Right cardiac atrium (tissue), 5 donors: ENCODE data around the gene TTC3. TPM values are rescaled to one million over a fixed set of nuclear protein-coding genes. Genes with fewer than 3 reads are reported as not detected.
"Not testable (repeated sequence)": the region's sequence is repeated elsewhere in the genome, so short reads cannot be mapped to it uniquely, and the experiment has no call there.

Experiments used
- ATAC-seq, 2 donors: fragments of 200-7000 bp; cut with Tn5 transposase; one replicate each; pipeline versions ENCODE4 v1.8.0 to v1.9.1; 2020; ENCODE audit warnings: moderate library complexity in 2 of 2, mild to moderate bottlenecking in 1 of 2
- DNase-seq, 3 donors: peaks; one replicate each; pipeline ENCODE4 v3.0.0-alpha.2; 2020
- H3K27ac ChIP-seq: one replicate; pipeline ENCODE4 v1.5.1; 2013; ENCODE audit warnings: mild to moderate bottlenecking, low read length, control low read depth, moderate library complexity
- H3K27me3 ChIP-seq: one replicate; pipeline ENCODE4 v1.6.1; 2013; ENCODE audit not compliant: control insufficient read depth, insufficient read depth
- H3K4me1 ChIP-seq: one replicate; pipeline ENCODE4 v1.6.1; 2013; ENCODE audit warnings: low read length; ENCODE audit not compliant: control insufficient read depth, insufficient read depth
- H3K4me3 ChIP-seq: one replicate; pipeline ENCODE4 v1.5.1; 2013; ENCODE audit warnings: low read length, control low read depth
- H3K9me3 ChIP-seq: one replicate; pipeline ENCODE4 v1.6.1; 2013; ENCODE audit warnings: low read length; ENCODE audit not compliant: control insufficient read depth
- WGBS: extraction: QIAGEN DNeasy Blood & Tissue Kit; methylation state at CpG from one replicate; pipeline ENCODE4 v1.1.7; 2013; 5-methylcytosine and 5-hydroxymethylcytosine counted together
- intact Hi-C, 4 donors: fragments of 100-400 bp; cut with DNase I; formaldehyde crosslinking; loops; one replicate each; pipeline versions ENCODE4 v1.11.0 to v1.14.0; 2022 to 2023
- long read RNA-seq, 4 donors: library from polyadenylated mRNA; unstranded; transcript quantifications; one replicate each; pipeline ENCODE4 v2.0.0, GENCODE V29; 2020 to 2021
- polyA plus RNA-seq: library from polyadenylated mRNA; stranded (reverse); fragments of 200-250 nt; gene quantifications from one replicate; pipeline ENCODE4 v1.2.3, GENCODE V29; 2013
- total RNA-seq, 4 donors: library from RNA; stranded (reverse); fragmentation: NEBNext Ultra II Directional; extraction: Animal tissue kit (Norgen Biotek cat#: 25700); gene quantifications; one replicate each; pipeline ENCODE4 v1.2.1, GENCODE V29; 2021
- donor health status: healthy with polysubstance abuse.
- donor health status: DM: no; HTN: yes; CAD: no.
- donor health status: DM: no; HTN: no; CAD: no.
- donor health status: DM: no; HTN: yes; CAD: no; lungs with severe emphysema.
- donor health status: DM: yes; HTN: yes; CAD: no.

TTC3 gene, protein sequence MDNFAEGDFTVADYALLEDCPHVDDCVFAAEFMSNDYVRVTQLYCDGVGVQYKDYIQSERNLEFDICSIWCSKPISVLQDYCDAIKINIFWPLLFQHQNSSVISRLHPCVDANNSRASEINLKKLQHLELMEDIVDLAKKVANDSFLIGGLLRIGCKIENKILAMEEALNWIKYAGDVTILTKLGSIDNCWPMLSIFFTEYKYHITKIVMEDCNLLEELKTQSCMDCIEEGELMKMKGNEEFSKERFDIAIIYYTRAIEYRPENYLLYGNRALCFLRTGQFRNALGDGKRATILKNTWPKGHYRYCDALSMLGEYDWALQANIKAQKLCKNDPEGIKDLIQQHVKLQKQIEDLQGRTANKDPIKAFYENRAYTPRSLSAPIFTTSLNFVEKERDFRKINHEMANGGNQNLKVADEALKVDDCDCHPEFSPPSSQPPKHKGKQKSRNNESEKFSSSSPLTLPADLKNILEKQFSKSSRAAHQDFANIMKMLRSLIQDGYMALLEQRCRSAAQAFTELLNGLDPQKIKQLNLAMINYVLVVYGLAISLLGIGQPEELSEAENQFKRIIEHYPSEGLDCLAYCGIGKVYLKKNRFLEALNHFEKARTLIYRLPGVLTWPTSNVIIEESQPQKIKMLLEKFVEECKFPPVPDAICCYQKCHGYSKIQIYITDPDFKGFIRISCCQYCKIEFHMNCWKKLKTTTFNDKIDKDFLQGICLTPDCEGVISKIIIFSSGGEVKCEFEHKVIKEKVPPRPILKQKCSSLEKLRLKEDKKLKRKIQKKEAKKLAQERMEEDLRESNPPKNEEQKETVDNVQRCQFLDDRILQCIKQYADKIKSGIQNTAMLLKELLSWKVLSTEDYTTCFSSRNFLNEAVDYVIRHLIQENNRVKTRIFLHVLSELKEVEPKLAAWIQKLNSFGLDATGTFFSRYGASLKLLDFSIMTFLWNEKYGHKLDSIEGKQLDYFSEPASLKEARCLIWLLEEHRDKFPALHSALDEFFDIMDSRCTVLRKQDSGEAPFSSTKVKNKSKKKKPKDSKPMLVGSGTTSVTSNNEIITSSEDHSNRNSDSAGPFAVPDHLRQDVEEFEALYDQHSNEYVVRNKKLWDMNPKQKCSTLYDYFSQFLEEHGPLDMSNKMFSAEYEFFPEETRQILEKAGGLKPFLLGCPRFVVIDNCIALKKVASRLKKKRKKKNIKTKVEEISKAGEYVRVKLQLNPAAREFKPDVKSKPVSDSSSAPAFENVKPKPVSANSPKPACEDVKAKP (N-terminal part only)
- 10 to 100 TPM; 62.5 to 77.8 (median 70.9) TPM for total RNA-seq
- polyA plus RNA-seq, result 17.9 TPM
- long read RNA-seq, donor 1, transcript TTC3-207 (33 exons, 3,771 nt), result major isoform, 15 of 202 reads
- long read RNA-seq, donor 1, transcript TTC3-210 (26 exons, 2,451 nt), result minor isoform, 13 of 202 reads
- long read RNA-seq, donor 1, partial matches to known transcripts, result 109 of 202 reads
- long read RNA-seq, donor 1, other reads (novel, unspliced or antisense), result 63 of 202 reads
- long read RNA-seq, donor 2, partial matches to known transcripts, result 8 of 18 reads
- long read RNA-seq, donor 2, other reads (novel, unspliced or antisense), result 9 of 18 reads
- long read RNA-seq, donor 3, transcript TTC3-207 (33 exons, 3,771 nt), result minor isoform, 5 of 320 reads
- long read RNA-seq, donor 3, transcript TTC3-210 (26 exons, 2,451 nt), result major isoform, 32 of 320 reads
- long read RNA-seq, donor 3, partial matches to known transcripts, result 196 of 320 reads
- long read RNA-seq, donor 3, other reads (novel, unspliced or antisense), result 84 of 320 reads
- long read RNA-seq, donor 4, partial matches to known transcripts, result 7 of 14 reads
- long read RNA-seq, donor 4, other reads (novel, unspliced or antisense), result 7 of 14 reads

DNA sequence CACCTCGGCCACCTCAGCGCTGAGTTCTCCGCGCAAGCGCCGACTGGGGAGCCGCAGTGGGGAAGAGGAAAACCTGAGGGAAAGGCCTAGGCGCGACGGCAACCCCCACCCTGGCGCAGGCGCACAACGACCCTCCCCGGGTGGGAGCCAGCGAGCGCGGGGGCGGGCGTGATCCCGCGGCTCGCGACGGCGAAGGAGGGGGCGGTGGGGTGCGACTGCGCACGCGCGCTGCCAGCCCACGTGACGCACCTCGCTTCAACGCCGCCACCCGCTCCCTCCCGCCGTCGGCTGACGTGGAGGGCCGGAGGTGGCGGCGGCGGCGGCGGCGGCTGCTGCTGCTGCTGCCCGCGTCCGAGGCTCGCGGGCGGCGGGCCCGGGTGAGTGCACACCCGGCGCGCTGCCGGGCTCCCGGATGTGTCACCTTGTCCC lies at the start of gene TTC3, which contains the start of gene PIGP:
TSS of gene TTC3 (plus strand) at position 267 of the 429 bp plus-strand sequence. CDS start 14,004 bp downstream, outside the sequence.
TSS of gene PIGP (minus strand) at position 84 of the 429 bp plus-strand sequence. CDS start 556 bp downstream, outside the sequence.
- ATAC-seq (peak; percentile 91 to 93), DNase-seq (peak; percentile 96 to 99 (median 98))
- Histone ChIP-seq H3K4me1 (peaks cover 3% of the 10 kb centered on the region), H3K27me3 (no peaks in the 10 kb centered on the region), H3K9me3 (no peaks in the 10 kb centered on the region), H3K4me3 (peak within 1 kb of the TSS; percentile 56), H3K27ac (peak within 1 kb of the TSS; percentile 86)
- intact Hi-C loops, result no loop called here
- under 1% methylated on average over 61 of the region's 61 CpGs for WGBS

GRCh38 chr21:37026499-37026898 lies 46.6 kb upstream of the TTC3 start:
- intact Hi-C loops, result no loop called here
- H3K4me3 ChIP-seq, result no peak overlapping the region
- DNase-seq (no peak), ATAC-seq (no peak)
- H3K27ac ChIP-seq, result no peak overlapping the region
- no peaks in the 10 kb centered on the region for H3K9me3 ChIP-seq
- WGBS, result 41% methylated on average over 4 of the region's 4 CpGs
- H3K4me1 ChIP-seq, result no peaks in the 10 kb centered on the region
- H3K27me3 ChIP-seq, result no peaks in the 10 kb centered on the region

DNA sequence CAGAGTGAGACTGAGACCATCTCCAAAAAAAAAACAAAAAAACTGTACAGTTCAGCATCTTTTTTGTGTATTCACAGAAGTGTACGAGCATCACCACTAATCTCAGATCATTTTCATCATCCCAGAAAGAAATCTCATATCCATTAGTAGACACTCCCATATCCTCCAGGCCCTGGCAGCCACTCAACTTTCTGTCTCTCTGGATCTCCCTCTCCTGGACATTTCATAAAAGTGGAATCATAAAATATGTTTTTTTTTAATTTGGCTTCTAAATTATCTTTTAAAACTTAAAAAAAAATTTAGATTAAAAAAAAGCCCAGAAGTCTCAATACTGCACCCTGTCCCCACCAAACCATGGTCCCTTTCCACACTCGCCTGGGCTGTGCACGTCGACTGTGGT lies 44.5 kb upstream of the TTC3 start:
- no peak for DNase-seq
- H3K4me1 ChIP-seq, result no peaks in the 10 kb centered on the region
- ATAC-seq, result no peak
- no peaks in the 10 kb centered on the region for H3K27me3 ChIP-seq
- 76% methylated on average over 4 of the region's 4 CpGs for WGBS
- no peak overlapping the region for H3K27ac ChIP-seq
- H3K4me3 ChIP-seq, result no peak overlapping the region
- intact Hi-C loops, result no loop called here
- H3K9me3 ChIP-seq, result no peaks in the 10 kb centered on the region

GRCh38 chr21:37030864-37031263 lies 42.2 kb upstream of the TTC3 start:
- H3K4me3 ChIP-seq, result no peak overlapping the region
- ATAC-seq (no peak), DNase-seq (no peak)
- no peaks in the 10 kb centered on the region for H3K27me3 ChIP-seq
- no peaks in the 10 kb centered on the region for H3K4me1 ChIP-seq
- intact Hi-C loops, result no loop called here
- H3K9me3 ChIP-seq, result no peaks in the 10 kb centered on the region
- no peak overlapping the region for H3K27ac ChIP-seq
- 94% methylated on average over 4 of the region's 4 CpGs for WGBS

DNA sequence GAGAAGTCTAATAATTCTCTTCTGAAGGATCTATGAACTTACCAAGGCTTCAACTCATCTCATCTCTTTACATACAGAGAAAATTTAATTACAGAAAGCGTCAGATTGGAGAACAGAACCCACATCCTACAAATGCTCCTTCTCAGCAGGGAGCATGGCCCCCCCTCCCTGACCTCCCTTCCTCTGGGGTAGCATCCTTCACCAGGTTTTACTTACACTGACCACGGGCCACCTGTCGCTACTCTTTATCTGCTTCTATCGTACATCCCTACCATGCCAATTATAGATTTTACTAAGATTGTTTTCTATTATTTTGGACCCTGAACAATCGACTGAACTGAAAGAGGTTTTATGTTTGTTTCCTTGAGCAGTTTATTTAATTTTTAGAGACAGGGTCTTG lies 40.8 kb upstream of the TTC3 start:
- H3K4me1 ChIP-seq, result no peaks in the 10 kb centered on the region
- H3K27me3 ChIP-seq, result no peaks in the 10 kb centered on the region
- no peak overlapping the region for H3K27ac ChIP-seq
- no peaks in the 10 kb centered on the region for H3K9me3 ChIP-seq
- no peak overlapping the region for H3K4me3 ChIP-seq
- no peak for ATAC-seq
- intact Hi-C loops, result no loop called here
- no peak for DNase-seq
- 84% methylated on average over 5 of the region's 5 CpGs for WGBS

- ATAC-seq (no peak), DNase-seq (no peak)
- no peaks in the 10 kb centered on the region for H3K9me3 ChIP-seq
- 76% methylated on average over 4 of the region's 4 CpGs for WGBS
- no peak overlapping the region for H3K4me3 ChIP-seq
- no peak overlapping the region for H3K27ac ChIP-seq
- intact Hi-C loops, result no loop called here
- no peaks in the 10 kb centered on the region for H3K4me1 ChIP-seq
- H3K27me3 ChIP-seq, result no peaks in the 10 kb centered on the region
These were observed 40.1 kb upstream of the TTC3 start for GRCh38 chr21:37032877-37033471.

GRCh38 chr21:37034394-37034793 lies 38.7 kb upstream of the TTC3 start:
- not testable (repeated sequence) for ATAC-seq, DNase-seq
- WGBS, result 82% methylated on average over 4 of the region's 4 CpGs

GRCh38 chr21:37036177-37036576 lies 36.9 kb upstream of the TTC3 start:
- intact Hi-C loops, result no loop called here
- DNase-seq, result no peak

More at GRCh38 chr21:37034394-37034793, 38.7 kb upstream of the TTC3 start:
- intact Hi-C loops, H3K4me3 ChIP-seq, H3K4me1 ChIP-seq, H3K9me3 ChIP-seq, H3K27me3 ChIP-seq, H3K27ac ChIP-seq: not testable (repeated sequence)

DNA sequence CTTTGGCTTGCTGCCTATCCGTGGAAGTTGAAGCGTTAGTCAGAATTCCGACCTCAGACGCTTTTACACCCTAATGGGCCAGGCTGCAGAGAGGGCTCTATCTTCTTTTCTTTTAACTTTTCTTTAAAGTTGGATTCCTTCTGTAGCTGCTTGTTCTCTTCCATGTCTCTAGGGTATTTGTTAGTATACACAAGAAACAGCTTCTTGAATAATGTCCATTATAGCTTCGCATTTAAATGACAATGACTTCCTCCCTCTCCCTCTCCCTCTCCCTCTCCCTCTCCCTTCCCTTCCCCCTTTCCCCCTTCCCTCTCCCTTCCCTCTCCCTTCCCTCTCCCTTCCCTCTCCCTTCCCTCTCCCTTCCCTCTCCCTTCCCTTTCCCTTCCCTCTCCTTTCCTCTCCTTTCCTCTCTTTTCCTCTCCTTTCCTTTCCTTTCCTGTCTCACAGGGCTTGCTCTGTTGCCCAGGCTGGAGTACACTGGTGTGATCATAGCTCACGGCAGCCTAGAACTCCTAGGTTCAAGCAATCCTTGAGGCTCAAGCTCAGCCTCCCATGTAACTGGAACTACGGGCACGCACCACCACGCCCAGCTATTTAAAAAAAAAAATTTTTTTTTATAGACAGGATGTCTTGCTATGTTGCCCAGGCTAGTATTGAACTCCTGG lies 33.5 kb upstream of the TTC3 start:
- Histone ChIP-seq H3K9me3 (no peaks in the 10 kb centered on the region), H3K27me3 (no peaks in the 10 kb centered on the region), H3K27ac (no peak overlapping the region), H3K4me1 (no peaks in the 10 kb centered on the region), H3K4me3 (no peak overlapping the region)
- intact Hi-C loops, result no loop called here
- ATAC-seq, result no peak
- DNase-seq, result no peak
- WGBS, result 56% methylated on average over 9 of the region's 9 CpGs

More at GRCh38 chr21:37036177-37036576, 36.9 kb upstream of the TTC3 start:
- H3K9me3 ChIP-seq, result no peaks in the 10 kb centered on the region
- no peak overlapping the region for H3K27ac ChIP-seq
- H3K27me3 ChIP-seq, result no peaks in the 10 kb centered on the region
- WGBS, result 81% methylated on average over 4 of the region's 4 CpGs
- no peaks in the 10 kb centered on the region for H3K4me1 ChIP-seq
- H3K4me3 ChIP-seq, result no peak overlapping the region
- no peak for ATAC-seq
